Muscle layer of colon (tissue), 2 donors: ENCODE measurements around the gene ROCK2.

Source experiments
- H3K27ac ChIP-seq: one replicate; pipeline ENCODE4 v1.7.0; 2013; ENCODE audit warnings: low read depth, mild to moderate bottlenecking, low read length, moderate library complexity
- H3K27me3 ChIP-seq, 2 donors: one replicate each; pipeline ENCODE4 v1.7.0; 2013; ENCODE audit warnings: low read length in 2 of 2, mild to moderate bottlenecking in 2 of 2; ENCODE audit not compliant: insufficient read depth in 2 of 2, control insufficient read depth in 1 of 2
- H3K36me3 ChIP-seq: one replicate; pipeline ENCODE4 v1.7.0; 2013; ENCODE audit warnings: mild to moderate bottlenecking, low read length; ENCODE audit not compliant: insufficient read depth
- H3K4me1 ChIP-seq: one replicate; pipeline ENCODE4 v1.7.0; 2013; ENCODE audit warnings: mild to moderate bottlenecking, low read length; ENCODE audit not compliant: insufficient read depth
- H3K4me3 ChIP-seq, 2 donors: one replicate each; pipeline ENCODE4 v1.7.0; 2013; ENCODE audit warnings: low read length in 2 of 2, low read depth in 1 of 2, mild to moderate bottlenecking in 1 of 2, moderate library complexity in 1 of 2
- H3K9ac ChIP-seq: one replicate; pipeline ENCODE4 v1.7.0; 2013; ENCODE audit warnings: low read length
- H3K9me3 ChIP-seq: one replicate; pipeline ENCODE4 v1.7.0; 2013; ENCODE audit warnings: mild to moderate bottlenecking, low read length
- donor health status: abdominal sarcoma.
- donor health status: Adenocarcinoma of cecum.

The ROCK2 gene

DNA sequence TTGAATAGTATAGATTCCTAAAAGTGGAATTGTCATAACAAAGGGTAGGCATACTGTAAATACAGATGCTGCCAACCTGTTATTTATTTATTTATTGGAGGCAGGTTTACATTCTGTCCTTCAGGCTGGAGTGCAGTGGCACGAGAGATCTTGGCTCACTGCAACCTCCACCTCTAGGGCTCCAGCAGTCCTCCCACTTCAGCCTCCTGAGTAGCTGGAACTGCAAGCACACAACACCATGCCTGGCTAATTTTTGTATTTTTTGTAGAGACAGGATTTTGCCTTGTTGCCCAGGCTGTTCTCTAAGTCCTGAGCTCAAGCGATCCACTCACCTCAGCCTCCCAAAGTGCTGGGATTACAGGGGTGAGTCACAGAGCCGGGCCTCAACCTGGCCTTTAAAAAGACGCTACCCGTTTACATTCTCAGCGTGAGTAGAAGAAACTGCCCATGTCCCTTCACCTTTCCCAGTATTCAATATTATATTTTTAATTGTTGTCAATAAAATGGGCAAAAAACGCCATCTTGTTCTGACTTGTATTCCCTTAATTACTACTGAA lies 3.0 kb upstream of the ROCK2 start:
- H3K9me3 ChIP-seq, result no peaks in the 10 kb centered on the region
- peaks cover 10% of the 10 kb centered on the region for H3K4me1 ChIP-seq
- H3K27me3 ChIP-seq, result no peaks in the 10 kb centered on the region
- no peak overlapping the region for H3K4me3 ChIP-seq
- no peaks in the 10 kb centered on the region for H3K36me3 ChIP-seq
- no peak overlapping the region for H3K9ac ChIP-seq
- no peak overlapping the region for H3K27ac ChIP-seq

DNA sequence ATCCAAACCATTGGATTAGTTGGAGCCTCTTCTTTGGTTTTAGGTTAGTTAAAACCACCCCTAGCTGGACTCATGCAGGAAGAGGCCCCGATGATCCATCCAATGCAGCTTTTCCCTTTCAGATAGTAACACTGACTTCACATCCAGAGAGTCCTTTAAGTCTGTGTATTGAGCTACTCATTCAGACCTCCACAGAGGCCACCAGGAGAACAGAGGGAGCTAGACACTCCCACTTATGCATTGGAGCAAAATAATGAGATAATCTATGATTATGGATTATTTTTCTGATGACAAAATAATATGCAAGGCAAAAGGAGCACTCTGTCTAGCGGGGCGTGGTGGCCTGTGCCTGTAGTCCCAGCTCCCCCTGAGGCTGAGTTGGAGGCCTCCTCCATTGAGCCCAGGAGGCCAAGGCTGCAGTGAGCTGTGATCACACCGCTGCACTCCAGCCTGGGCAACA lies 1.6 kb upstream of the ROCK2 start:
- Histone ChIP-seq H3K4me1 (peaks cover 17% of the 10 kb centered on the region), H3K9me3 (no peaks in the 10 kb centered on the region), H3K36me3 (no peaks in the 10 kb centered on the region), H3K27ac (peak overlapping the region; percentile 93), H3K27me3 (no peaks in the 10 kb centered on the region), H3K4me3 (no peak overlapping the region), H3K9ac (no peak overlapping the region)

DNA sequence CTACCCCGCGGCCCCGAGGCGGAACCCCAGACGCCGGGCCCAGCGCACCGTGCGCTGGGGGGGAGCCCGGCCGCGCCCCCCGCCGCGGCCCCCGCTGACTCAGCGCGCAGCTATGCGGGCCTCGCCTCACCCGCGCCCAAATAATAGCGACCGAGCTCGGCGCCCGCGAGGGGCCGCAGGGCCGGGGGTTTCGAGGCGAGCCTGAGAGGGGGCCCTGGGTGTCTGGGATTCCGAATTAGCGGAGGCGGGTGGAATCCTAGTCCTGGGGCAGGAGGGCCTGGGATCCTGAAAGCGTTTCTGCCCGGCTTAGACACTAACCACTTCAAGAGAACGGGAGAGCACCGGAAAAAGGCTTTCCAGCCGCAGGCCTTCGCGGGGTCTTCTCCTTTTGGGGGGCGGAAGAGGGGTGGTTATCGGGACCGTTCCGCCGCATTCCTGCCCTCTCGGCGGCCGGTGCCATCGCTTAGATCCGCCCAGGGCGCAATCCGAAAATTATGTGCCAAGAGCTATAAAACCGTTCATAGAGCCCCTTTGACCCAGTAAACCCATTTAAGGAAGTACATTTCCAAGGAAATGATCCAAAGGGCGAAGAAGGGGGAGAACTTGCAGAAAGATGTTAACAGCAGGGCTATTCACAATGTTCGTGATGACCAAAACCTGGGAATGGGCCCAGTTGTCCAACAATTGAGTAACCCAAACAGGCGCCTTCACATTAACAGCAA lies 681 bp upstream of the ROCK2 start:
- H3K4me3 ChIP-seq, result peak overlapping the region; percentile 53 to 84
- peak overlapping the region; percentile 93 for H3K27ac ChIP-seq
- H3K9me3 ChIP-seq, result no peaks in the 10 kb centered on the region
- peak overlapping the region; percentile 87 for H3K9ac ChIP-seq
- no peaks in the 10 kb centered on the region for H3K36me3 ChIP-seq
- peaks cover 23% of the 10 kb centered on the region for H3K4me1 ChIP-seq
- no peaks in the 10 kb centered on the region for H3K27me3 ChIP-seq

DNA sequence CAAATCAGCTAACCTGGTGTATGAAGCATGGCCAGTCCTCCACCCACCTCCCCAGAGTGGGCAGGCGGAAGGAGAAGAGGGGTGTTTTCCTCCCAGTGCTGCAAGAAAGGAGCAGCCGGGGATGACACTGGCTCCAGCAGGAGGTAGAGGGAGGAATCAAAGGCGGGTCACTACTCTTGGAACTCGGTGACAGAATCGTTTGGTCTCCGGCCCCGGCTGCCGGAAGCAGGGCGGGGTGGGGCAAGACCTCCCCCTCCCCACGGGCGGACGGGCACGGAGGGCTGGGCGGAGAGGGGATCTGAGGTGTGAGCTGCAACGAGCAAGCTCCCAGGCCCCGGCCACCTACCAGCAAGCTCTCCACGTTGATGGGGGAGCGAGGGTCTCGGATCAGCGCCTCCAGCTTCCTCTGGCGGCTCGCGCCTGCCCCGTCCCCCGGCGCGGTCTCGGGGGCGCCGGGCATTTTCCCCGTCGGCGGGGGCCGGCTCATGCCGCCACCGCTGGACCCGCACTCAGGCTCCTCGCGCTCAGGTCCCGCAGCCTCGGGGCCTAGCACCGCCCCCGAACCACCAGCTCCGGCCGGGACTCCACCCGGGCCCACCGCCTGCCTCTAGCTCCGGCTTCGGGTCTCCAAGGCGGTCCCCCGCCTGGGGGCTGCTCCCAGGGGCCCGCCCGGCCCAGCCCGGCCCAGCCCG lies 640 bp downstream of the ROCK2 start:
- H3K27ac ChIP-seq, result peak overlapping the region; percentile 94
- no peaks in the 10 kb centered on the region for H3K9me3 ChIP-seq
- peak overlapping the region; percentile 96 to 97 for H3K4me3 ChIP-seq
- H3K4me1 ChIP-seq, result peaks cover 35% of the 10 kb centered on the region
- H3K9ac ChIP-seq, result peak overlapping the region; percentile 61
- H3K36me3 ChIP-seq, result no peaks in the 10 kb centered on the region
- no peaks in the 10 kb centered on the region for H3K27me3 ChIP-seq

DNA sequence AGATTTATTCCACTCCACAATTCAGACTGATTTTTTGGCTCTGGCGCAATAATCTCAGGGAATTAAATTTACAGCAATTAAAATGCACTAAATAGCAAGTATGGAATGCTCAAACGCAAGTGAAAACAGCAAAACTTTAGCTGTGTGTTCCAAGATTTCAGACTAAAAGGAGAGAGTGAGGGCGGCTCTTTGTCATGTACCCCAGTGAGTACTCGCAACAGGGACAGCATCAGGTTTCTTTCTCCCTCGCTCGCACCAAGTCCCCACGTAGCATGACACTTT lies 1.1 kb downstream of the ROCK2 start:
- peaks cover 35% of the 10 kb centered on the region for H3K4me1 ChIP-seq
- peak overlapping the region; percentile 94 for H3K27ac ChIP-seq
- H3K27me3 ChIP-seq, result no peaks in the 10 kb centered on the region
- H3K36me3 ChIP-seq, result no peaks in the 10 kb centered on the region
- peak overlapping the region; percentile 61 for H3K9ac ChIP-seq
- peak overlapping the region; percentile 96 to 97 for H3K4me3 ChIP-seq
- H3K9me3 ChIP-seq, result no peaks in the 10 kb centered on the region

DNA sequence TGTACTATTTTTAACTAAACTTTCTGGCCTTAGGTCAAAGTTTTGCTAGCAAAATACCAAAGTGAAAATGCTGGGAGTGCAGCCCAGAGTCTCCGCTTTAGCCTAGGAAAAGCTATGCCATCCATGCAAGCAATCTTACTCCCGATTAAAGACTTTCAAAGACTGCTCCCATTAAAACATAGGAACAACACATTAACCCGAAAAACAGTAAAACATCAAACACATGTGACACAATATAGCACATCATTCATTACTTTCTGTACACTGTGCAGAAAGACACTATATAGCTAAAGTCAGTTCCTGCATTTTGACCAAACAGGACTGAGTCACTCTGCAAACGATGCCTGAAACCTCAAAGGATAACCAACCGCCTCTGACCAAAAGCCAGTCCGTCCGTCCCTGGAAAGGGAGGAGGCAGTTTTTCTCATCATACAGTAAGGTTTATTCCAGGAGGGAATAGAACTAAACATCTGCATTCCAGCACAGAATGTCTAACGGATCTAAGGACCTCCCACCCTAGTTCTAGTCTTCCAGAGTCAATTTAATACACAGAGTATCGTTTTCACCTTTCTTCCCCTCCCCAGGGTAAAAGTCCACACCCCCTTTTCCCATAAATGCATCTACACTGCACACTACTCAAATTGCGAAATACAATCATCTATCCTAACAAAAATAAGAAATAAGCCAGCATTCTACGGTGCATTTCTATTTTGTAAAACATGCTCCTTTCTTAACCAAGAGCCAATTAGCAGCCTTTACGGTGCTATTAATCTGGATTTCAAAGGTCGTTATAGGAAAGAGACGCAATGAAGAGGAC lies 1.7 kb downstream of the ROCK2 start:
- peak overlapping the region; percentile 96 to 97 for H3K4me3 ChIP-seq
- no peaks in the 10 kb centered on the region for H3K36me3 ChIP-seq
- no peaks in the 10 kb centered on the region for H3K9me3 ChIP-seq
- H3K9ac ChIP-seq, result peak overlapping the region; percentile 61
- H3K4me1 ChIP-seq, result peaks cover 35% of the 10 kb centered on the region
- H3K27me3 ChIP-seq, result no peaks in the 10 kb centered on the region
- H3K27ac ChIP-seq, result peak overlapping the region; percentile 94

DNA sequence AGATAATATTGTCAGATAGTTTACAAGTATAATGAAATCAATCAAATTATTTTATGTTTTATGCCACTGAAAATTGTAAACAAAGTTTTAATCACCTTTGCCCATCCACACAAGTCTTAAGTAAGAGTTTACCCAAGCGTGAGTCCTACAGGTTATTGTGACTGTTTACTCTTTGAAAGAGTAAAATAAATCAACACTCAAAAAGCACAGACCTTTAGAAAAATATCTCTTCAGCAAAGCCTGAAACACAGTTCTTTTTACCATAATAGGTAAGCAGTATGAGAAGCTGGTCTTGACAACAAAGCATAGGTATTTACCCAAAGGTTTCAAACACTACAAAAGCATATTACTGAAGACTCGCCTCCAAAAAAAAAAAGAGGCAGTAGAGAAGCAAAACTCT lies 3.7 kb downstream of the ROCK2 start:
- Histone ChIP-seq H3K36me3 (no peaks in the 10 kb centered on the region), H3K4me1 (peaks cover 30% of the 10 kb centered on the region), H3K9ac (no peak overlapping the region), H3K27me3 (no peaks in the 10 kb centered on the region), H3K4me3 (no peak overlapping the region), H3K9me3 (no peaks in the 10 kb centered on the region), H3K27ac (no peak overlapping the region)

DNA sequence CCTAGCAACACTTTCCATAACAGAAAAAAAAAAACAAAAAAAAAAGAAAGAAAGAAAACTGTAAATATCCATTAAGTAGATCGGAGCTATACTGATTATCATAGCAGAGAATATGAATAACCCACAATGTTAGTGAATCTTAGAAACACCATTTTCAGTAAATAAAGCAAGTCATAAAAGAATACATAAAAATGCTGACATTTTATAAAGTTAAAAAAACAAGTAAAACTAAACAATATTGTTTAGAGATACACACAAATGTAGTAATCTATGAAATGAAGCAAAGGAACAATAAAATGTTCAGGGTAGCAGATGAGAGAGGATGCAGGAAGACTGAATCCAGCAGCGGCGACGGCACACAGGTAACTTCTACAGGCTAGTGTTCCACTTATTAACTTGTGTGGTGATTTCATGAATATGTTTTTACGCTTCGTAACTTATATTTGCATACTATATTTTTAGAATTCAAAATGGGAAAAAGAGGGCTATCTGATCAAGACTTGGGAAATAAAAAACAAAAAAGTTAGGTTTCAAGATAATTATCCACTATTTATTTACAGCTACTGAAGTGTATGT lies 4.8 kb downstream of the ROCK2 start:
- Histone ChIP-seq H3K27me3 (no peaks in the 10 kb centered on the region), H3K36me3 (no peaks in the 10 kb centered on the region), H3K4me3 (no peak overlapping the region), H3K4me1 (peaks cover 25% of the 10 kb centered on the region), H3K27ac (no peak overlapping the region), H3K9me3 (no peaks in the 10 kb centered on the region), H3K9ac (no peak overlapping the region)

DNA sequence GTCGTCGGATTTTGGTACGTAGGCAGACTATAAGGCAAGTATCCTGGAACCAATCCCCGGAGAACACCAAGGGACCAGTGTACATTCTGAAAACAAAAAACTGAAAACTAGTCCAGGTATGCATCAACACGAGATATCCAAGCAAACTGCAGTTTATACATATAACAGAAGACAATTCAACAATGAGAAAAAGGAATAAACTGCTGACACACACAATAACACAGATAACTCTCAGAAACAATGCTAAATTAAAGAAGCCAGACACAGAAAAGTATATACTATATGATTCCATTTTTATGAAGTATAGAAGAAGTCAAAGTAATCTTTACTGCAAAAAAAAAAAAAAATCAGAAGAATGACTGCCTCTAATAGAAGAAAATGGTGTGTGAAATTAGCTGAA lies 5.9 kb downstream of the ROCK2 start:
- Histone ChIP-seq H3K27ac (no peak overlapping the region), H3K9me3 (no peaks in the 10 kb centered on the region), H3K36me3 (no peaks in the 10 kb centered on the region), H3K9ac (no peak overlapping the region), H3K4me3 (no peak overlapping the region), H3K27me3 (no peaks in the 10 kb centered on the region), H3K4me1 (peaks cover 25% of the 10 kb centered on the region)

DNA sequence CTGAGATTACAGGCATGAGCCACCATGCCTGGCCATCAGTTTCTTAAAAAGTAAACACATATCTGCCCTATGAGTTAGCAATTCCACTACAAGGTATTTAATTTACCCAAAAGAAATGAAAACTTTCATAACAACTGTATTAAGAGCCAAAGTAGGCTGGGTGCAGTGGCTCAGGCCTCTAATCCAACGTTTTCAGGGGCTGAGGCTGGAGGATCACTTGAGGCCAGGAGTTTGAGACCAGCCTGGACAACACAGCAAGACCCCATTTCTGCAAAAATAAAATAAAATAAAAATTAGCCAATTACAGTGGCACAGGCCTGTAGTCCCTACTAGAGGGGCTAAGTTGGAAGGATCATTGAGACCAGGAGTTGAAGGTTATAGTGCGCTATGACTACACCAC lies 6.5 kb downstream of the ROCK2 start:
- no peak overlapping the region for H3K27ac ChIP-seq
- peaks cover 25% of the 10 kb centered on the region for H3K4me1 ChIP-seq
- H3K27me3 ChIP-seq, result no peaks in the 10 kb centered on the region
- no peaks in the 10 kb centered on the region for H3K9me3 ChIP-seq
- no peaks in the 10 kb centered on the region for H3K36me3 ChIP-seq
- no peak overlapping the region for H3K4me3 ChIP-seq
- H3K9ac ChIP-seq, result no peak overlapping the region

DNA sequence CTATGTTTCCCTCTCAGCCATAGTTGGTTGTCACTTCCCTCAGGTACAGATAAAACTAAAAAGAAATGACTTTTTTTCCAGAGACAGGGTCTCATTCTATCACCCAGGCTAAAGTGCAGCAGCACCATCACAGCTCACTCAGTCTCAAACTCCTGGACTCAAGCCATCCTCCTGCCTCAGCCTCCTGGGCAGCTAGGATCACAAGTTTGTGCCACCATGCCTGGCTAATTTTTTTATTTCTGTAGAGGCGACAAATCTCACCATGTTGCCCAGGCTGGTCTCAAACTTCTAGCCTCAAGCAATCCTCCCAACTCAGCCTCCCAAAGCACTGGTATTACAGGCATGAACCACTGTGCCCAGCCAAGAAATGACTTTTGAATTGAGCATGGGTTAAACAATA lies 8.2 kb downstream of the ROCK2 start:
- no peak overlapping the region for H3K27ac ChIP-seq
- H3K9me3 ChIP-seq, result no peaks in the 10 kb centered on the region
- no peaks in the 10 kb centered on the region for H3K36me3 ChIP-seq
- no peak overlapping the region for H3K9ac ChIP-seq
- no peak overlapping the region for H3K4me3 ChIP-seq
- H3K27me3 ChIP-seq, result no peaks in the 10 kb centered on the region
- H3K4me1 ChIP-seq, result peaks cover 19% of the 10 kb centered on the region
